NCI-H748 (cell line): ENCODE measurements around the gene TNFSF18.

Experiments
- DNase-seq: peaks from one replicate; lab custom pipeline; 2025; ENCODE audit not compliant: unreplicated experiment; lab: John Stamatoyannopoulos, UW

The TNFSF18 gene

GRCh38 chr1:173039626-173040025, 11.1 kb downstream of the TNFSF18 start:
- no peak for DNase-seq

GRCh38 chr1:173038875-173039554, 11.7 kb downstream of the TNFSF18 start:
- no peak for DNase-seq

GRCh38 chr1:173024543-173024942, 26.2 kb downstream of the TNFSF18 start:
- no peak for DNase-seq

- no peak for DNase-seq
Observed at GRCh38 chr1:173023343-173023742, 27.4 kb downstream of the TNFSF18 start.

- DNase-seq = no peak
Observed at GRCh38 chr1:173020138-173020750, 30.5 kb downstream of the TNFSF18 start.

- DNase-seq = no peak
Observed at GRCh38 chr1:173017792-173018191, 32.9 kb downstream of the TNFSF18 start.

- DNase-seq = no peak
Observed at GRCh38 chr1:173016419-173016818, 34.3 kb downstream of the TNFSF18 start.

GRCh38 chr1:173015629-173016028, 35.1 kb downstream of the TNFSF18 start:
- no peak for DNase-seq

- DNase-seq = no peak
Observed at GRCh38 chr1:173014160-173014559, 36.6 kb downstream of the TNFSF18 start.

- DNase-seq = no peak
Observed at GRCh38 chr1:173012126-173012525, 38.6 kb downstream of the TNFSF18 start.

- DNase-seq = no peak
Observed at GRCh38 chr1:173009597-173009996, 41.1 kb downstream of the TNFSF18 start.

GRCh38 chr1:173005196-173005864, 45.4 kb downstream of the TNFSF18 start:
- DNase-seq = no peak

GRCh38 chr1:173002891-173003838, 47.6 kb downstream of the TNFSF18 start:
- DNase-seq = no peak

GRCh38 chr1:172999349-172999748, 51.4 kb downstream of the TNFSF18 start:
- DNase-seq = no peak

GRCh38 chr1:172997941-172998361, 52.8 kb downstream of the TNFSF18 start:
- no peak for DNase-seq

- DNase-seq = no peak
Observed at GRCh38 chr1:172993640-172994039, 57.1 kb downstream of the TNFSF18 start.

- DNase-seq = no peak
Observed at GRCh38 chr1:172991674-172992400, 58.9 kb downstream of the TNFSF18 start.

GRCh38 chr1:172990598-172991215, 60.0 kb downstream of the TNFSF18 start:
- DNase-seq = no peak
